Endothelial cell of umbilical vein (primary cell): ENCODE measurements around the gene SUFU. TPM values are rescaled to one million over a fixed set of nuclear protein-coding genes. Genes with fewer than 3 reads are reported as not detected.

ENCODE experiments used
- BruUV-seq: library from RNA; stranded (reverse); fragments of 400-500 nt; replicated peaks from 2 replicates; lab custom pipeline; 2021; lab: Mats Ljungman, UMichigan
- CTCF ChIA-PET: fragments of 300-600, 350-600 bp; sonication (Branson Sonifier 250); formaldehyde crosslinking; loops from one replicate; lab custom pipeline; 2021; ENCODE audit warnings: antibody characterized with exemption, inconsistent platforms; lab: Charles Lee
- POLR2A ChIA-PET: fragments of 300-600, 350-600 bp; sonication (Branson Sonifier 250); formaldehyde crosslinking; loops from one replicate; lab custom pipeline; 2021; ENCODE audit warnings: antibody characterized with exemption, inconsistent platforms; lab: Charles Lee
- DNase-seq: peaks from one replicate; pipeline ENCODE4 v3.0.0-alpha.2; 2011; ENCODE audit warnings: low read depth, low spot score
- FAIRE-seq: peaks from 2 replicates; lab custom pipeline; 2011; peaks lifted over from hg19 to GRCh38; lab: Jason Lieb, UNC
- H2AFZ ChIP-seq: 2 replicates; pipeline ENCODE4 v1.6.0; 2012; ENCODE audit warnings: low read depth, low read length, control low read depth, inconsistent platforms
- H3K27ac ChIP-seq: 2 replicates; pipeline ENCODE4 v1.5.1; 2011; ENCODE audit warnings: low read depth, mild to moderate bottlenecking, control low read depth, low read length, moderate library complexity; ENCODE audit not compliant: insufficient read depth
- H3K27me3 ChIP-seq, 2 experiments: 2 replicates each; pipeline versions ENCODE4 v1.6.0 to v1.6.1; 2011; ENCODE audit warnings: low read length in 2 of 2, mixed read lengths in 1 of 2; ENCODE audit not compliant: control insufficient read depth in 2 of 2, insufficient read depth in 2 of 2
- H3K36me3 ChIP-seq, 2 experiments: 2 replicates in 1 of 2; 3 replicates in 1 of 2; pipeline ENCODE4 v1.5.1; 2011; ENCODE audit warnings: low read length in 2 of 2, mild to moderate bottlenecking in 1 of 2, moderate library complexity in 1 of 2; ENCODE audit not compliant: control insufficient read depth in 2 of 2, insufficient read depth in 2 of 2; ENCODE audit errors: extremely low read depth in 1 of 2
- H3K4me1 ChIP-seq: 3 replicates; pipeline ENCODE4 v1.5.1; 2011; ENCODE audit warnings: mild to moderate bottlenecking, low read length; ENCODE audit not compliant: control insufficient read depth, insufficient read depth; ENCODE audit errors: extremely low read depth
- H3K4me2 ChIP-seq: 2 replicates; pipeline ENCODE4 v1.6.1; 2011; ENCODE audit warnings: low read length, control low read depth, mixed read lengths; ENCODE audit not compliant: insufficient read depth
- H3K4me3 ChIP-seq, 3 experiments: fragments of 200-600 bp in 1 of 3; sonication (generic), shearing (Covaris generic) in 1 of 3; replicated peaks in 1 of 3; 2 replicates each; pipeline ENCODE4 v1.5.1; 2011 to 2016; ENCODE audit warnings: control low read depth in 3 of 3, low read length in 3 of 3, mild to moderate bottlenecking in 2 of 3, inconsistent platforms in 1 of 3, low read depth in 1 of 3, moderate library complexity in 1 of 3; ENCODE audit not compliant: insufficient read depth in 1 of 3
- H3K79me2 ChIP-seq: 2 replicates; pipeline ENCODE4 v1.6.0; 2012; ENCODE audit warnings: low read length, inconsistent platforms; ENCODE audit not compliant: control insufficient read depth, insufficient read depth
- H3K9ac ChIP-seq: replicated peaks from 2 replicates; pipeline ENCODE3; 2011; ENCODE audit warnings: low read length, control low read depth; ENCODE audit not compliant: insufficient read depth; ENCODE audit errors: extremely low read depth
- H3K9me1 ChIP-seq: replicated peaks from 3 replicates; pipeline ENCODE4 v1.6.0; 2011; ENCODE audit warnings: mild to moderate bottlenecking, low read length; ENCODE audit not compliant: control insufficient read depth, insufficient read depth; ENCODE audit errors: extremely low read depth
- H3K9me3 ChIP-seq: replicated peaks from 2 replicates; pipeline ENCODE4 v1.5.1; 2012; ENCODE audit warnings: low read length, inconsistent platforms; ENCODE audit not compliant: control insufficient read depth, insufficient read depth
- H4K20me1 ChIP-seq: replicated peaks from 2 replicates; pipeline ENCODE3; 2011; ENCODE audit warnings: mild to moderate bottlenecking, low read length; ENCODE audit not compliant: control insufficient read depth, insufficient read depth; ENCODE audit errors: extremely low read depth
- FOS ChIP-seq: IDR thresholded peaks from 2 replicates; pipeline ENCODE4 v1.6.1; 2011; ENCODE audit warnings: mild to moderate bottlenecking, low read length, moderate library complexity, borderline replicate concordance; ENCODE audit not compliant: insufficient read depth
- GATA2 ChIP-seq: IDR thresholded peaks from 2 replicates; pipeline ENCODE4 v1.7.0; 2011; ENCODE audit warnings: low read depth, mild to moderate bottlenecking, moderate library complexity, mixed read lengths, low read length; ENCODE audit not compliant: insufficient read length, insufficient read depth
- JUN ChIP-seq: IDR thresholded peaks from 2 replicates; pipeline ENCODE4 v1.6.1; 2011; ENCODE audit warnings: borderline replicate concordance, low read depth; ENCODE audit not compliant: insufficient read length, insufficient read depth
- MAX ChIP-seq: IDR thresholded peaks from 2 replicates; pipeline ENCODE4 v1.6.1; 2011; ENCODE audit not compliant: insufficient read depth, insufficient read length
- MYC ChIP-seq: IDR thresholded peaks from one replicate; pipeline ENCODE4 v1.6.1; 2011; ENCODE audit warnings: mild to moderate bottlenecking, low read depth, low read length
- POLR2A ChIP-seq: IDR thresholded peaks from 2 replicates; pipeline ENCODE4 v1.6.1; 2012; ENCODE audit warnings: low read depth, mild to moderate bottlenecking, control low read depth, low read length
- POLR2AphosphoS5 ChIP-seq: IDR thresholded peaks from 2 replicates; pipeline ENCODE4 v1.6.1; 2012; ENCODE audit warnings: low read depth, mild to moderate bottlenecking, control low read depth, low read length, moderate library complexity; ENCODE audit not compliant: insufficient read depth
- dilution Hi-C: fragments of 300-500 bp; cut with MboI; formaldehyde crosslinking; loops from one replicate; pipeline ENCODE4 v1.15.0; 2019; ENCODE audit warnings: low sequenced_read_pairs; ENCODE audit not compliant: extremely low pct_ligation_motif_present
- intact Hi-C: fragments of 100-400 bp; cut with micrococcal nuclease; formaldehyde crosslinking; loops from one replicate; pipeline ENCODE4 v1.10.0; 2022
- polyA plus RNA-seq, 4 experiments: library from polyadenylated mRNA; depleted of rRNA in 3 of 4; stranded (reverse) in 3 of 4; unstranded in 1 of 4; fragments of >200 nt; gene quantifications; 2 replicates each; pipeline versions ENCODE4 v1.2.1 to v1.2.3, GENCODE V29; 2011 to 2012; ENCODE audit warnings: missing spikeins in 1 of 4
- total RNA-seq: library from RNA; stranded (reverse); gene quantifications from 2 replicates; pipeline ENCODE4 v1.2.3, GENCODE V29; 2021

SUFU gene
- total and polyA plus RNA-seq, 2 donors (not counting 3 experiments of a cell fraction or from before 2014, with no cell fraction given) = 10.1 to 16.3 TPM

GRCh38 chr10:102502029-102502336 lies 1.8 kb upstream of the SUFU start:
- peaks cover 6% of the 10 kb centered on the region for H4K20me1 ChIP-seq
- H3K4me3 ChIP-seq = peak overlapping the region; percentile 69 to 87 (median 82)
- no peaks in the 10 kb centered on the region for H3K9me3 ChIP-seq
- no peaks in the 10 kb centered on the region for H3K9me1 ChIP-seq
- H3K4me2 ChIP-seq = peak overlapping the region; percentile 77
- FAIRE-seq (no peak), DNase-seq (peak; percentile 99)
- intact Hi-C loops = loop anchor here (1.0 to 5.0 kb wide), 2 partner anchors 80 to 107 kb away; partner anchors contain the start of genes FBXL15 and NFKB2
- TF ChIP-seq POLR2A = peak; percentile 55
- TF ChIP-seq GATA2 = no peak
- ChIA-PET POLR2A (interaction anchor here (0.6 to 1.0 kb wide), 4 partner anchors 79 to 158 kb away, joined by 3 to 4 read pairs (median 4); partner anchors contain the start of gene TRIM8), CTCF (interaction anchor here (0.7 to 8.4 kb wide), 13 partner anchors 10 to 212 kb away, joined by 3 to 261 read pairs (median 4); partner anchors contain the start of genes ARL3, SFXN2 and TRIM8)
- peaks cover 16% of the 10 kb centered on the region for H3K4me1 ChIP-seq
- H2AFZ ChIP-seq = peak overlapping the region; percentile 56
- TSS peak; percentile 38 for BruUV-seq
- H3K36me3 ChIP-seq = no peaks in the 10 kb centered on the region
- peak overlapping the region; percentile 86 for H3K9ac ChIP-seq
- no peaks in the 10 kb centered on the region for H3K27me3 ChIP-seq
- dilution Hi-C loops = no loop called here
- H3K79me2 ChIP-seq = peaks cover 69% of the 10 kb centered on the region
- peak overlapping the region; percentile 52 for H3K27ac ChIP-seq

GRCh38 chr10:102502337-102503151 lies 1.2 kb upstream of the SUFU start, which contains the start of gene ACTR1A:
TSS of gene ACTR1A (minus strand) at chr10:102502712. CDS start at chr10:102502647, 65 bp downstream.
- CTCF ChIA-PET = interaction anchor here (0.7 to 8.4 kb wide), 15 partner anchors 9 to 212 kb away, joined by 3 to 261 read pairs (median 4); partner anchors contain the start of genes ARL3, CUEDC2, SFXN2 and TRIM8
- TF ChIP-seq JUN (no peak), MAX (no peak), MYC (no peak), FOS (no peak), GATA2 (no peak), POLR2AphosphoS5 (peak; percentile 63)

More at GRCh38 chr10:102502337-102503151, 1.2 kb upstream of the SUFU start, which contains the start of gene ACTR1A:
- BruUV-seq = TSS peak; percentile 54
- POLR2A ChIA-PET = interaction anchor here (0.6 to 1.0 kb wide), 5 partner anchors 80 to 158 kb away, joined by 3 to 4 read pairs (median 4); partner anchors contain the start of gene TRIM8
- H3K9me1 ChIP-seq = no peaks in the 10 kb centered on the region
- H2AFZ ChIP-seq = peak within 1 kb of the TSS; percentile 56
- dilution Hi-C loops (no loop called here), intact Hi-C loops (loop anchor here (1.0 to 5.0 kb wide), 7 partner anchors 80 to 312 kb away; partner anchors contain the start of genes ARL3, FBXL15, NFKB2 and SFXN2)
- peak within 1 kb of the TSS; percentile 69 to 87 (median 82) for H3K4me3 ChIP-seq
- H3K79me2 ChIP-seq = peaks cover 66% of the 10 kb centered on the region
- H3K4me2 ChIP-seq = peak within 1 kb of the TSS; percentile 93
- no peaks in the 10 kb centered on the region for H3K36me3 ChIP-seq
- no peaks in the 10 kb centered on the region for H3K9me3 ChIP-seq
- H3K27me3 ChIP-seq = no peaks in the 10 kb centered on the region
- H3K4me1 ChIP-seq = peaks cover 16% of the 10 kb centered on the region
- DNase-seq = peak; percentile 100
- H3K27ac ChIP-seq = peak within 1 kb of the TSS; percentile 52
- peak within 1 kb of the TSS; percentile 86 for H3K9ac ChIP-seq
- peak; percentile 99 for FAIRE-seq
- peaks cover 6% of the 10 kb centered on the region for H4K20me1 ChIP-seq
